GM18519 (cell line): ENCODE results near the gene XYLT2.
"Not testable (repeated sequence)": the region's sequence is repeated elsewhere in the genome, so short reads cannot be mapped to it uniquely, and the experiment has no call there.

ENCODE experiments used
- ATAC-seq: cut with Tn5 transposase; IDR thresholded peaks from one replicate; pipeline ENCODE4 v1.9.1; 2021; ENCODE audit warnings: mild to moderate bottlenecking, moderate library complexity; ENCODE audit not compliant: unreplicated experiment, low FRiP score

Gene XYLT2

DNA sequence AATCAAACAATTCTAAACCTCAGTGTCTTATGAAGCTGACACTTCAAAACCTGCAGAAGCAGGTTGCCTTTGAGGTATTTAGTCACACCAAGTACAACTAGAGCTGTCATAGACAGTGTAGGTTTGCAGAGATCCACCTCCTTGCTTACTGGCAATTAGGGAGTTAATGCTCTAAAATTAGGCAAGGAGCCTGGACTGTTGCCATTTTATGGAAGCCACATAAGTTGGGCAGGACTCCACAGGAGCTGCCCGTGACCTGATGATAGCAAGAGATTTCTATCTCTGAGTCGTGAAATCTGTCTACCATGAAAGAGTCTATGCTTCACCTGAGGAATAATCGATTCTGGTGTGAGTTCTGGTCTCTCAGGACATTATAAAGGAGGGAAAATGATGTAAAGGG is 36.0 kb downstream of the XYLT2 start:
- ATAC-seq: no peak

DNA sequence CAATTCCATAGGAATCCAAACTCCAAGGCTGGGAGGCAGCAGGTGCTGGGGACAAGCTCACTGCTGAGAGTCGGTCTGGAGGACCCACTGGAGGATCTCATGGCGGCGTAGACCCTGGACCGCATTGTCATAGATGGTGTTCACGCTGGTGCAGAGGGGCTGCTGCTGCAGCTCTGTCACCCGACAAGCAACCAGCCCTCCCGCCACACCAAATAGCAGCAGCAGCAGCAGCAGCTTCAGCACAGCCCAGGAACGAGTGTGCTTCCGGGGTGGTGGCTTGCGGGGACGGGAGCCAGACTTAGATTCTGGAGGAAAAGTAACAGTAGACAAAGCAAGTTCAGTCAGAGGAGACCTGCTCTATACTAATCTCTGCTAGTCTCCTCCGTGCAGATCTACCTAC is 37.0 kb downstream of the XYLT2 start:
- no peak for ATAC-seq

DNA sequence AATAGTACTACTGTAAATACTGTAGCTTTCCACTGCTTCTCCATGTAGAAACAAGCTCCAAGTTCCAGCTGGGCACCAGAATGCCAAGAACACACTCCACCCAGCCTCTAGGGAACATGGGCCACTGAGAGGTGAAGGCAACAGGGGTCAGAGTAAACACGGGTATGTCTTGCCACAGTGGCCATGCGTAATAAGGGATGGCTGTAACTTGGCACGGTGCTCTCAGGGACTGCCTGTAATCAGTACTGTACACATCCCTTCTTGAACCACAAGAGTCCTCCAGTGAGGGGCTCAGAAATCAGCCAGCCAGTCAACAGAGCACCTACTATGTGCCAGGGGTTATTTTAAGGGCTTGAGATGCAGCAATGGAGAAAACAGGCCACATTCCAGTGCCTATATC is 40.6 kb downstream of the XYLT2 start:
- ATAC-seq: no peak

DNA sequence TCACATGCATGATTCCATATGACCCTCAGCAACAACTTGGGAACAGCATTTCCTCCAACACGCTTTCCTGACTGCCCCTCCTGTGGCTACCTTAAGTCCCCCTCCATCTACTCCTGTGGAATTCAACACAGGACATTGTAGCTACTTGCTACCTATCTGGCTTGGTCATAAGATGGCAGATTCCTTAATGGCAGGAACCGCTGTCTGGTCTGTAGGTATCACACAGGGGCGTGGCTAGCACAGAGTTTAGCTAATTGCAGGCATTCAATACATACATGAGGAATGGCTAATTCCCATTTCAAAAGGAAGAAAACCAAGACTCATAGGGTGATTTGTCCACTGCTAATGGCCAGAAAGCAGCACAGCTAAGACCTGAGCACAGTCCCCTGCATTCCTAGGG is 42.8 kb downstream of the XYLT2 start:
- no peak for ATAC-seq

DNA sequence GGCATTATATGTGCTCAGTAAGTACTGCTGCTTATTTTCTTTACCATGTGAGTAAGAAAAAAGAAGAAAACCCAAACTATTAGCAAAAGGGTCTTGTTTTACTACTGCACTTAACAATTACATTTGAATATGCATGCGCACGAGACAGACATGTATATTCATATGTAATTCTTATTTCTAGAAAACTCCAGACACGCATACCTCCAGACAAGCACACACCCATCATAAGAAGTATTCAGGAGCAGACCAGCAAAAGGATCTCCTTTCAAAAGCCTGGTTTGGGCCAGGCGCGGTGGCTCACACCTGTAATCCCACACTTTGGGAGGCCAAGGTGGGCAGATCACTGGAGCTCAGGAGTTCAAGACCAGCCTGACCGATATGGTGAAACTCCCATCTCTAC is 43.6 kb downstream of the XYLT2 start:
- no peak for ATAC-seq

DNA sequence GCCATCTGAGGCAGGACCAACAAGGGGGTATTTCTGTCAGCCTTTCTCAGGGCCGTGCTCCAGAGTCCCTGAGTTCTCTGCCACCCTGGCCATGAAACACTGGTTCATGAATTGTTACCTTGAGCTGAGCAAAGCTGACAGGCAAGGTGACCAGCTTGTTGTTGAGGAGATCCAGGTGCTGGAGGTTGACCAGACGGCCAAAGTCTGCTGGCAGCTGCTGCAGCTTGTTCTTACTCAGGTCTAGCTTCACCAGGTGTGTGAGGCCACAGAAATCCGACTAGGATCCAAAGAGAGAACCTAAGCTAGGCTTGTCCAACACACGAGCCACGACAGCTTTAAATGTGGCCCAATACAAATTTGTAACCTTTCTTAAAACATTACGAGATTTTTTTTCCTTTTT is 46.7 kb downstream of the XYLT2 start:
- ATAC-seq: no peak

DNA sequence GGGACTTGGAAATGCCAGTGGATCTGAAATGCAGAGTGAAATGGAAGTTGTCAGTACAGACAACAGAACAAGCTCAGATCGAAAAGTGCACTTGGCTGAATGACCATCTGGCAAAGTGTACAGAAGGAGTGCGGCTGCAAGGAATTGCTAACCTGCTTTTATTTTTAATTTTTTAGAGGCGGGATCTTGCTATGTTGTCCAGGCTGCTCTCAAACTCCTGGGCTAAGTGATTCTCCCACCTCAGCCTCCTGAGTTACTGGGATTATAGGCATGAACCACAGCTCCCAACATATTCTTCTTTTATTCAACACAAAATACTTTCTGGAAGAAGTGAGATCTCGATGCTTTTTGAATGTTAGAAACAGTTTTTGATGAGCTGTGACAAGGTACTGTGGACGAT is 47.8 kb downstream of the XYLT2 start:
- ATAC-seq: no peak

DNA sequence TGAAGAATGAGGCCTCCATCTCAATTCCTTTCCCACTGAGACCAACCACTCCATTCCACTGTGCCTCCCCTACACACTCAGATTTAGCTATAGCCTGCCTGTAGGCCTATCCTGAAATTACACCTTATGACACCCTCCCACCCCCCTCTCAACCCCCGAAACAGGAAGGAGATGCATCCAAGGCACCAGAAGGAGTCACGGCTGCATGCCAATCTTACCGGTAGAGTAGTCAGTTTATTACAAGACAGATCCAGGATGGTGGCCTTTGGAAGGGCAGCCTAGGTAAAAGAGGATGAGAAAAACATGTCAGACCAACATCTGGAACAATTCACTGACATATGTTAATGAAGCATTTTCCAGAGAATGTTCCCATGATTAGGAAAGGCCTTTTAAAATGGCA is 48.8 kb downstream of the XYLT2 start:
- ATAC-seq: no peak

DNA sequence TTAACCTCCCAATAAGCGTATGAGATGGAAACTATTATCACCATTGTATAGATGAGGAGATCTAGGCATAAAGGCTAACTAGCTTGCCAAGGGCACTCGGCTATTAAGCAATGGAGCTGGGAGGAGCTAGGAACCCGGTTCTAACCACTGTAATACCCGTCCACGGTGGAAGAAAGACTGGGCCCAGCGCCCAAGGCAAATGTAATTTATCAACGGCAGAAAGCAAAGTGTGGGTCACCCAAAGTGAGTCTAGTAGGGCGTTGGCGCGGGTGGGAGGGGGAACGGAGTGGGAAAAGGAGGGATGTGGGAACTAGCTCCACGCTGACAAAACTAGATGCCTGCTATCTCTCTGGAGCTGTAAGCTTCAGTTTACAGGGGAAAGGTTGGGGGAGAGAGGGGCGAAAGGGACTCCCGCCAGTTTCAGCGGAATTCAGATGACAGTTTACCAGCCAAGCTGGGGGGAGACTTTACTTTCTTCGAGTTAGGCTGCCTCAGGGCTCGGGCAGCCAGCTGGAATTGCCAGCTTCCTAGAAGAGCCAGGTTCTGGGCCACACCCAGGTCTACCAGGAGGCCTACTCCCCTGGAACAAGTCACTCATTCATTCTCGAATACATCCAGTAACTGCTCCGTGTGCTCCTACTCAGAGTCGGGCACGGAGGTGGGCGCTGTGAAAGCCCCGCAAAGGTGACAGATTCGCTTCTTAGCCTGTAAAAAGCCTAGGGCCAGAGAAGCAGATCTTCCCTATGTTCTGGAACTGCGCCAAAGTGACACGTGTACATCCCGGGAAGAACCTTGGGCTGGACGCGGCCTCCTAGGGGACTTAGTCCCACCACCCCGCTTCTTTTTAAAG is 50.6 kb downstream of the XYLT2 start:
- ATAC-seq: no peak

DNA sequence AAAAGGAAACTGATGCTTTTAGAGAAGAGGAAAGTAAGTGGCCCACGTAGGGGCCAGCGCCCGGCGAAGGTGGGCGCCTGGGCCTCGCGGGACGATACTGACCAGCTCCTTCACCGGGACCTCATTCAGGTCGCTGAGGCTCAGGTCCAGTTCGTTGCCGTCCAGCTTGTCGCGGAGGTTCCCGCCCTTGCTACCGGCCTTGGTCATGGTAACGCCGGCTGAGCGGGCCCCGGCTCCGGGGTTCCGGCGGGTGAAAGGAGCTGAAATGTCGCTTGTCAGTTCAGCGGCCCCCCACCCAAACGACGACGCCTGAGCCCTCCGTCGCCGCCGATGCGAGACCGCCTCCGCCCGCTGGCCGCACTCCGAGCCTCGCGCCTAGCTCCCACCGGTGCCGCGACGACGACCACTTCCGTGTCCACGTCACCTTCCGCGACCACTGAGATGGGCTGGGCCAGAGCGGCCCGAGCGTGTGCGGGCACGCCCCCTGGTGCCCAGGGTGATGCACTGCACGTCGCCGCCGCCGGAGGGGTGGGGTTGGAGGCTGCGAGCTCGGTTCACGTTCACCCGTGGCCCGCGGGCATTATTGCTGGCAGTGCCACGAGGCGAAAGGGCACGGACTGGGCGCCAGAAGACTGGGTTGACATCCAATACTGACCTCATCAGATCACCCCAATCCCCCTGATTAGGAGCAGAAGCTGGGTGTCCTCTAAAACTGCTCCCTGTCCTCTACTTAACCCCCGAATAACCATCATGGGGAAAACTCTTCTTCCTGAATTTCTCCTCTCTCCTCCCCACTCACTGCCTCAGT is 51.4 kb downstream of the XYLT2 start, which contains the start of gene LRRC59:
Gene LRRC59 (minus strand): TSS at position 413 of the 808 bp plus-strand sequence. CDS start 206 bp downstream, at position 207.
- ATAC-seq: peak; percentile 94

DNA sequence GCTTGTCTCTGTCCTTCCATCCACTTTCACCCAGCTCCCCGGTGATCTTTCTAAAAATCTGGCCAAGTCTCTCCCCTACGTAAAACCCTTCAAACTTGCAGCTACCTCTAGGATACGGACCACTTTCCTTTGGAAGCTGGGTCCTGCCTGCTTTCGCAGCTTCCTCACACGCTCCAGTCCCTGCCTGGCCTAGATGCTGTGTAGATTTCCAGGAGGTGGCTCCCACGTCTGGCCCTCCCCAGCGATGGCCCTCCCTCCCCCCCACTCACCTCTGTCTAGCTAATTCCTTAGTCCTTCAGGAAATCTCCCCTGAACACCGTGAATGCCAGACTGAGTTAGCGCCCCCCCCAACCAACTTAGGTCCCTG is 52.0 kb downstream of the XYLT2 start:
- no peak for ATAC-seq

DNA sequence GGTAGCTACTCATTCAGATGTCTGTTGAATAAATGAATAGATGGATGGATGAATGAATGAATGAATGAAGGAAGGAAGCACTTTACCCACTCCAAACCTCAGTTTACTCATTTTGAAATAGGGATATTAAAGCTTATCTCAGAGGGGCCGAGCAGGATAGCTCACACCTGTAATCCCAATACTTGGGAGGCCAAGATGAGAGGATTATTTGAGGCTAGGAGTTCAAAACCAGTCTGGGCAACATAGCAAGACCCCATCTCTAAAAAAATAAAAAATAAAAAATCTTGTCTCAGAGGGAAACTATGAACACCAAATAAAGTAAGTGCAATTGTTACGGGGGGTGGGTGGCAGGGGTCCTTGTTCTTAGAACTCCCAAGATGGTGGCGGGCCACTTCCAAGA is 52.7 kb downstream of the XYLT2 start:
- ATAC-seq: not testable (repeated sequence)

DNA sequence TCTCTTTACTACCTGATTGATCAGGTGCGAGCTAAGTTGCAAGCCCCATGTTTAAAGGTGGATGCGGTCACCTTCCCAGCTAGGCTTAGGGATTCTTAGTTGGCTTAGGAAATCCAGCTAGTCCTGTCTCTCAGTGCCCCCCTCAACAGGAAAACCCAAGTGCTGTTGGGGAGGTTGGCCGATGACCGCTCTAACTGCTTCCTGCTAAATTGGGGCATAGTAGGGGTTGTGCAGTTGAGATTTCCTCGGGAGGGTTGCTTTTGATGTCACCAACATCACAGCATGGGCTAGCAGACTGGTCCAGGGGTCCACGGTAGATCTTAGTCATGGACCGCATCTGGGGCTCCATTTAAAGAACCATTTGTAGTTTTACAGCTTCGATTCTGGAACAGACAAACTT is 53.7 kb downstream of the XYLT2 start:
- ATAC-seq: not testable (repeated sequence)

DNA sequence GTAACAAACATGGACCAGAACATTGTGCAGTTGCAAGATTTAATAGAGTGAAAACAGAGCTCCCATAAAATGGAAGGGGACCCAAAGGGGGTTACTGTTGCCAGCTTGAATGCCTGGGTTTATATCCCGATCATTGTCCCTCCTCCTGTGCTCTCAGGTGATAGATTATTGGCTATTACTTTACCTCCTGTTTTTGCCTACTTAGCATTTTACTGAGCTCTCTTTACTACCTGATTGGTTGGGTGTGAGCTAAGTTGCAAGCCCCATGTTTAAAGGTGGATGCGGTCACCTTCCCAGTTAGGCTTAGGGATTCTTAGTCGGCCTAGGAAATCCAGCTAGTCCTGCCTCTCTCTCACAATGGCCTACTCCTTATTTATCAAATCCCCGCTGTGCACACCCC is 59.4 kb downstream of the XYLT2 start:
- ATAC-seq: not testable (repeated sequence)

DNA sequence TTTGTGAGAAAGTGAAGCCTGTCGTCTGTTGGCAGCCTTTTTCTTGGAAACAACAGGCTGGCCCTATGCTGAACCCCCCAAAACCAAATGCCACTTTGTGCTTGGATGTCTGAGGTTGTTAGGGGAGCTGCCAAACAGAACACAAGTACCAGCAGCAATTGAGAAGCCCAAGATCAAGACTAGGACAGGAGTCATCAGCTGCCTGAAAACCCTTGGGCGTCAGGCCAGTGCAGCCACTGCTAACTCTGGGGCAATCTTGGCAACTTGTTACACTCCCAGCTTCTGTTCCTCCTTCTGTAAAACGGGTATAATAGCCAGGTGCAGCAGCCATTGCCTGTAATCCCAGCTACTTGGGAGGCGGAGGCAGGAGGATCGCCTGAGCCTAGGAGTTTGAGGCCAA is 60.7 kb downstream of the XYLT2 start:
- ATAC-seq: no peak

DNA sequence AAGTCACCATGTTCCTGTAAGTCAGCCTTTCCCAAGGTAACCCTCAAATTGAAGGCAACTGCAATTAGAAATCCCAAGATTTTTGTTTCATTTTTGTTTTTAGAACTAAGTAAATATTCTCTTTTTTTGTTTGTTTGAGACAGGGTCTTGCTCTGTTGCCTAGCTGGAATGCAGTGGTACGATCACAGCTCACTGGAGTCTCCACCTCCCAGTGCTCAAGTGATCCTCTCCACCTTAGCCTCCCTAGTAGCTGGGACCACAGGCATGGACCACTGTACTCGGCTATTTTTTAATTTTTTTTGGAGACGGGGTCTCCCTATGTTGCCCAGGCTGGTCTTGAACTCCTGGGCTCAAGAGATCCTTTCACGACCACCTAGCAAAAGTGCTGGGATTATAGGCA is 62.0 kb downstream of the XYLT2 start:
- ATAC-seq: no peak
